ENCODE results near the gene SELENOP.

The SELENOP gene

DNA sequence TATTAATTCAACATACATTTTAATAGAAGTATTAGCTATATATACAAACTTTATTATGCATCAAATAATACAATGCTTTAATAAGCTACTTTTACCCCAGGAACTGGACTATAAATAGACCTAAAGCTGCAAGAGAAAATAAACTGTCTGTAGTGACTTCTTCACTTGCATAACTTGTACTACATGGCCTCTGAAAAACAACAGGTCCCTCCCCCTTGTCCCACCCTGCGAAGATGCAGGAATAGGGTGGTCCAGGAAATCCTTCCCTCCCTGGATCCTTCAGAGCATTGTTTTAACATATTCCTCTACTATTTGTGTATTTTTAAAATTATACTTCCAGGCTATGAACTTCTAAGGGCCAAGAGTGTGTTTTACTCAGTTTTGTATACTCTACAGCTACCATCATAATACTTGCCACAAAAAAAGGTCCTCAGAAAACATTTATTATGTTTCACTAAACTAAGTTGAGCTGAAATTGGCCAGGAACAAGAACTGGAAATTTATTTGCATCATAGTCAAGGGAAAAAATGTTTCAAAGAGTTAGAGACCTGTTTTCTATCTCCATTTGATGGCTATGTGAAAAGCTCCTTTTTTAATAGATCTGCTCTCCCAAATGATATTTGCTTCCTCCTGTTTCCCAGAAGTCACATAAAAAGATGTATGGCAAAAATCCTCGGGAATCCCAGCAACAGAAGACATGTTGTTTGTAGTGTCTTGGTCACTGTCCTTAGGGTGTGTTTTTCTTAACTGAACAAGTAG, 15.2 kb upstream of the SELENOP start:
- Histone ChIP-seq H3K4me1 (ENCODE audit: control insufficient read depth, insufficient read depth, low read depth, low read length) (no peaks in the 10 kb centered on the region), H4K91ac (ENCODE audit: low read length) (no peak overlapping the region), H3K27me3 (ENCODE audit: control insufficient read depth in 1 of 2, insufficient read depth in 1 of 2, low read length in 2 of 2) (no peaks in the 10 kb centered on the region), H2AFZ (ENCODE audit: low read depth, low read length) (no peak overlapping the region), H2BK120ac (ENCODE audit: low read depth, low read length) (no peak overlapping the region), H3K27ac (ENCODE audit: low read length, poor library complexity, severe bottlenecking) (no peak overlapping the region), H3K9ac (ENCODE audit: low read length) (no peak overlapping the region), H3K36me3 (ENCODE audit: control insufficient read depth in 1 of 2, insufficient read depth in 2 of 2, low read depth in 1 of 2, low read length in 2 of 2) (no peaks in the 10 kb centered on the region), H2AK5ac (ENCODE audit: low read length, severe bottlenecking) (no peak overlapping the region), H3K4ac (ENCODE audit: low read depth in 1 of 2, low read length in 2 of 2) (no peak overlapping the region), H2BK5ac (ENCODE audit: low read depth, low read length, poor library complexity, severe bottlenecking) (no peak overlapping the region), H3K79me1 (replicated peaks; ENCODE audit: low read length, poor library complexity, severe bottlenecking) (no peaks in the 10 kb centered on the region), H3K18ac (ENCODE audit: low read depth in 1 of 2, low read length in 2 of 2) (no peak overlapping the region), H3K4me3 (ENCODE audit: insufficient read depth in 1 of 2, low read depth in 1 of 2, low read length in 2 of 2) (no peak overlapping the region), H4K8ac (ENCODE audit: low read length) (no peak overlapping the region), H3K23ac (ENCODE audit: low read length in 2 of 2) (no peak overlapping the region), H3K4me2 (ENCODE audit: low read length, poor library complexity, severe bottlenecking) (no peak overlapping the region), H3K9me3 (ENCODE audit: control insufficient read depth, low read length) (no peaks in the 10 kb centered on the region), H2BK12ac (ENCODE audit: low read length in 2 of 2) (no peak overlapping the region), H2BK15ac (ENCODE audit: low read depth, poor library complexity, severe bottlenecking) (no peak overlapping the region), H3K14ac (ENCODE audit: low read length in 2 of 2) (no peak overlapping the region)
- WGBS = 75% methylated on average over 1 of the region's 2 CpGs
- no peak for DNase-seq

DNA sequence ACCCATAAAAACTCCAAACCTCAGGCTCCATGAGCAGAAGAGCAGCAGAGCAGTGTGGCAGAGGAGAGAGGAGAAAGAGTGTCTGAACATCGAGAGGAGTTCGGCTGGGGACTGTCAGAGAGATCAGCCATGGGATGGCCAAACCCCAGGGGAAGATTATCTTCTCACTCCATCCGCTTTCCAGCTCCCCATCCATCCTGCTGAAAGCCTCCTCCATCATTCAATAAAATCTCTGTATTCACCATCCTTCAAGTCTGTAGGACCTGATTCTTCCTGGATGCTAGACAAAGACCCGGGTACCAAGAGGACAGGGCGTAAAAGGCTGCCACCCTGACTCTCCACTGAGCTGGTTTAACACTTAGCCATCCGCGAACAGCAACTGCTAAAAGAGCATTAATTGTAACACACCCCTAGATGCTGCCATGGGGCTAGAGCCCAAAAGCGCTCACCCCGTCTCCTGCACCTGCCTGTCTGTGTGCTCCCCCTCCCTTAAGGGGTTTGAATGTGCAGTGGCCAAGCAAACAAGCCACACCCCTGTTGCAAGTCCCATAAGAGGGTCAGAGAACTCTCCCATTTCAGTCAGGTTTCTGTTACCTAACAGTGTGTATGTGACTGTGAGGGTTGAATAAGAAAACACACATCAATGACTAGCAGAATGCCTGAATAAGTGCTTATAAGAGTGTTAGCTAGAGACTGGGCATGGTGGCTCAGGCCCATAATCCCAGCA, 13.9 kb upstream of the SELENOP start:
- H3K23ac ChIP-seq (ENCODE audit: low read length in 2 of 2) = no peak overlapping the region
- H3K4ac ChIP-seq (ENCODE audit: low read depth in 1 of 2, low read length in 2 of 2) = no peak overlapping the region
- DNase-seq = no peak
- H2BK5ac ChIP-seq (ENCODE audit: low read depth, low read length, poor library complexity, severe bottlenecking) = no peak overlapping the region
- H4K8ac ChIP-seq (ENCODE audit: low read length) = no peak overlapping the region
- no peak overlapping the region for H3K14ac ChIP-seq (ENCODE audit: low read length in 2 of 2)
- no peak overlapping the region for H3K9ac ChIP-seq (ENCODE audit: low read length)
- H3K27ac ChIP-seq (ENCODE audit: low read length, poor library complexity, severe bottlenecking) = no peak overlapping the region
- H2AK5ac ChIP-seq (ENCODE audit: low read length, severe bottlenecking) = no peak overlapping the region
- H3K18ac ChIP-seq (ENCODE audit: low read depth in 1 of 2, low read length in 2 of 2) = no peak overlapping the region
- no peaks in the 10 kb centered on the region for H3K79me1 ChIP-seq (replicated peaks; ENCODE audit: low read length, poor library complexity, severe bottlenecking)
- no peaks in the 10 kb centered on the region for H3K27me3 ChIP-seq (ENCODE audit: control insufficient read depth in 1 of 2, insufficient read depth in 1 of 2, low read length in 2 of 2)
- no peaks in the 10 kb centered on the region for H3K9me3 ChIP-seq (ENCODE audit: control insufficient read depth, low read length)
- no peak overlapping the region for H2BK12ac ChIP-seq (ENCODE audit: low read length in 2 of 2)
- no peaks in the 10 kb centered on the region for H3K4me1 ChIP-seq (ENCODE audit: control insufficient read depth, insufficient read depth, low read depth, low read length)
- H3K4me2 ChIP-seq (ENCODE audit: low read length, poor library complexity, severe bottlenecking) = no peak overlapping the region
- WGBS = 78% methylated on average over 8 of the region's 9 CpGs
- H4K91ac ChIP-seq (ENCODE audit: low read length) = no peak overlapping the region
- H2AFZ ChIP-seq (ENCODE audit: low read depth, low read length) = no peak overlapping the region
- no peak overlapping the region for H2BK15ac ChIP-seq (ENCODE audit: low read depth, poor library complexity, severe bottlenecking)
- H3K36me3 ChIP-seq (ENCODE audit: control insufficient read depth in 1 of 2, insufficient read depth in 2 of 2, low read depth in 1 of 2, low read length in 2 of 2) = no peaks in the 10 kb centered on the region
- no peak overlapping the region for H3K4me3 ChIP-seq (ENCODE audit: insufficient read depth in 1 of 2, low read depth in 1 of 2, low read length in 2 of 2)
- H2BK120ac ChIP-seq (ENCODE audit: low read depth, low read length) = no peak overlapping the region

DNA sequence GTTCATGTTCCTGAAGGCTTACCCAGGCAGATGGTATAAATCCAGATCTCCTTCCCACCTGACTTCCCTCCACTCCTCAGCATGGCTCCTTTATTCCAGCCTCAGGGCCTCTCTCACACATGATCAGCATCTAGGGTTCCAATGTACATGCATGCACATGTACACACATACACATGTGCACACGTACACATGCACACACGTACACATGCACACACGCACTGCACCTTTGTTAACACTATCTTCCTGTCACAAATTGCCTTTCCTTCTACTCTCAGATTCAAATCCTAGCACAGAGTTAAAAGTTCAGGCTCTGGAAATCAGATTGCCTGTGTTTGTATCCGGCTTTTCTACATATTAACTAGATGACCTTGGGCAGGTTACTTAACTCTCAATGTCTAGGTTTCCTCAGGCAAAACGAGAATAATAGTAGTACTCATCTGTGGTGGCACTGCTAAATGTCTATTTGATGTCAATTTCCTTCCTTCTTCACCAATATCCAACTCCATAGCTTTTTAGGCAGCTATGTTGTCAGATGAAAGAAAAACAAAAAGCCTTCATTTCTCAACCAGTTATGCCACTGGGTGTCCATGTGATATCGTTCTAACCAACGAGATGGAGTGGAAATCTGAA, 12.8 kb upstream of the SELENOP start:
- Histone ChIP-seq H3K4ac (ENCODE audit: low read depth in 1 of 2, low read length in 2 of 2) (no peak overlapping the region), H3K27ac (ENCODE audit: low read length, poor library complexity, severe bottlenecking) (no peak overlapping the region), H2AK5ac (ENCODE audit: low read length, severe bottlenecking) (no peak overlapping the region), H3K4me2 (ENCODE audit: low read length, poor library complexity, severe bottlenecking) (no peak overlapping the region), H2BK5ac (ENCODE audit: low read depth, low read length, poor library complexity, severe bottlenecking) (no peak overlapping the region), H3K79me1 (replicated peaks; ENCODE audit: low read length, poor library complexity, severe bottlenecking) (no peaks in the 10 kb centered on the region), H2BK15ac (ENCODE audit: low read depth, poor library complexity, severe bottlenecking) (no peak overlapping the region), H3K14ac (ENCODE audit: low read length in 2 of 2) (no peak overlapping the region), H3K36me3 (ENCODE audit: control insufficient read depth in 1 of 2, insufficient read depth in 2 of 2, low read depth in 1 of 2, low read length in 2 of 2) (no peaks in the 10 kb centered on the region), H3K18ac (ENCODE audit: low read depth in 1 of 2, low read length in 2 of 2) (no peak overlapping the region), H3K4me3 (ENCODE audit: insufficient read depth in 1 of 2, low read depth in 1 of 2, low read length in 2 of 2) (no peak overlapping the region), H3K27me3 (ENCODE audit: control insufficient read depth in 1 of 2, insufficient read depth in 1 of 2, low read length in 2 of 2) (no peaks in the 10 kb centered on the region), H3K23ac (ENCODE audit: low read length in 2 of 2) (no peak overlapping the region), H2BK120ac (ENCODE audit: low read depth, low read length) (no peak overlapping the region), H3K4me1 (ENCODE audit: control insufficient read depth, insufficient read depth, low read depth, low read length) (no peaks in the 10 kb centered on the region), H2AFZ (ENCODE audit: low read depth, low read length) (no peak overlapping the region), H4K8ac (ENCODE audit: low read length) (no peak overlapping the region), H3K9me3 (ENCODE audit: control insufficient read depth, low read length) (no peaks in the 10 kb centered on the region), H4K91ac (ENCODE audit: low read length) (no peak overlapping the region), H2BK12ac (ENCODE audit: low read length in 2 of 2) (no peak overlapping the region), H3K9ac (ENCODE audit: low read length) (no peak overlapping the region)
- no peak for DNase-seq
- WGBS = 91% methylated on average over 7 of the region's 7 CpGs

DNA sequence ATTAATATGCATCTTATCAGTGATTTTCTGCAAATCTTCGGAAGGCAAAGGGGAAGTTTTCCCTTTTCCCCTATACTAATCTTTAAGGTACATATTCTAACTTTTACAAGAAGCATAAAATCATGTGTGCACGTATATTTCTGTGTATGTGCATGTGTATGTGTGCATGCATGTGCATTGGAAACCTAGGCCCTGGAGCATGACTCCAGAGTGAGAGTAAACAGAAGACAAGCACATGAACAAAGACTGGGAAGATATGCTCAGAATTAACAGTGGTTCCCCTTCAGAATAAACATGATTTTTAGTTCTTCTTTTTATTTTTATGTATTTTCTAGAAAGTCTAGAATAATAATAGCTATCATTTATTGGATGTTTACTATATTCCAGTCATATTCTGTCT, 10.9 kb upstream of the SELENOP start:
- H2BK15ac ChIP-seq (ENCODE audit: low read depth, poor library complexity, severe bottlenecking) = no peak overlapping the region

More for the DNA sequence above, 10.9 kb upstream of the SELENOP start:
- Histone ChIP-seq H4K91ac (ENCODE audit: low read length) (no peak overlapping the region), H3K36me3 (ENCODE audit: control insufficient read depth in 1 of 2, insufficient read depth in 2 of 2, low read depth in 1 of 2, low read length in 2 of 2) (no peaks in the 10 kb centered on the region), H2AFZ (ENCODE audit: low read depth, low read length) (no peak overlapping the region), H3K14ac (ENCODE audit: low read length in 2 of 2) (no peak overlapping the region), H3K9me3 (ENCODE audit: control insufficient read depth, low read length) (no peaks in the 10 kb centered on the region), H3K18ac (ENCODE audit: low read depth in 1 of 2, low read length in 2 of 2) (no peak overlapping the region), H4K8ac (ENCODE audit: low read length) (no peak overlapping the region), H3K4ac (ENCODE audit: low read depth in 1 of 2, low read length in 2 of 2) (no peak overlapping the region), H3K27me3 (ENCODE audit: control insufficient read depth in 1 of 2, insufficient read depth in 1 of 2, low read length in 2 of 2) (no peaks in the 10 kb centered on the region), H2BK5ac (ENCODE audit: low read depth, low read length, poor library complexity, severe bottlenecking) (no peak overlapping the region), H3K4me1 (ENCODE audit: control insufficient read depth, insufficient read depth, low read depth, low read length) (no peaks in the 10 kb centered on the region), H2BK12ac (ENCODE audit: low read length in 2 of 2) (no peak overlapping the region), H3K9ac (ENCODE audit: low read length) (no peak overlapping the region), H3K4me3 (ENCODE audit: insufficient read depth in 1 of 2, low read depth in 1 of 2, low read length in 2 of 2) (no peak overlapping the region), H3K27ac (ENCODE audit: low read length, poor library complexity, severe bottlenecking) (no peak overlapping the region), H3K79me1 (replicated peaks; ENCODE audit: low read length, poor library complexity, severe bottlenecking) (no peaks in the 10 kb centered on the region), H3K4me2 (ENCODE audit: low read length, poor library complexity, severe bottlenecking) (no peak overlapping the region), H2BK120ac (ENCODE audit: low read depth, low read length) (no peak overlapping the region), H3K23ac (ENCODE audit: low read length in 2 of 2) (no peak overlapping the region), H2AK5ac (ENCODE audit: low read length, severe bottlenecking) (no peak overlapping the region)
- 73% methylated on average over 1 of the region's 2 CpGs for WGBS
- no peak for DNase-seq
